K562 (cell line): ENCODE results near the gene GET4. TPM values are rescaled to one million over a fixed set of nuclear protein-coding genes. Genes with fewer than 3 reads are reported as not detected.

Source experiments
- ATAC-seq: fragments of 200-7000 bp; cut with Tn5 transposase; 3 replicates; pipeline ENCODE4 v1.9.1; 2020; ENCODE audit warnings: moderate library complexity
- BruUV-seq: library from RNA; stranded (reverse); fragments of 400-500 nt; replicated peaks from 2 replicates; lab custom pipeline; 2021; lab: Mats Ljungman, UMichigan
- CTCF ChIA-PET: fragments of 300-600 bp; formaldehyde crosslinking; extraction: SDS; loops from one replicate; lab custom pipeline; 2021; ENCODE audit warnings: low intra/inter-chr PET ratio; lab: Yijun Ruan, JAX
- POLR2A ChIA-PET: fragments of 300-600, 350-650 bp; sonication (Branson Sonifier 250); formaldehyde crosslinking; extraction: SDS; loops from one replicate; lab custom pipeline; 2021; ENCODE audit warnings: antibody characterized with exemption, inconsistent platforms; lab: Yijun Ruan, JAX
- DNase-seq, 4 experiments: peaks; one replicate each; pipeline versions ENCODE4 v3.0.0 to v3.0.0-alpha.2; 2011 to 2018; ENCODE audit warnings: low spot score in 3 of 4, mixed read lengths in 3 of 4; ENCODE audit errors: extremely low read depth in 1 of 4
- FAIRE-seq: peaks from 2 replicates; lab custom pipeline; 2011; peaks lifted over from hg19 to GRCh38; lab: Jason Lieb, UNC
- H2AFZ ChIP-seq: 2 replicates; pipeline ENCODE4 v1.6.0; 2011; ENCODE audit warnings: low read depth, low read length, control low read depth, inconsistent platforms
- H3K27ac ChIP-seq: fragments of 200-600 bp; 3 replicates; pipeline ENCODE4 v1.8.0; 2011; ENCODE audit warnings: low read depth, mild to moderate bottlenecking, control low read depth, inconsistent platforms, low read length, moderate library complexity, mixed read lengths; ENCODE audit errors: extremely low read depth
- H3K27me3 ChIP-seq, 2 experiments: fragments of 300-600 bp in 1 of 2; 2 replicates in 1 of 2; 3 replicates in 1 of 2; pipeline versions ENCODE4 v1.6.0 to v1.8.0; 2011; ENCODE audit warnings: inconsistent platforms in 2 of 2, low read length in 2 of 2, mild to moderate bottlenecking in 1 of 2, mixed read lengths in 1 of 2, moderate library complexity in 1 of 2; ENCODE audit not compliant: control insufficient read depth in 2 of 2, insufficient read depth in 2 of 2
- H3K36me3 ChIP-seq: fragments of 300-600 bp; 3 replicates; pipeline ENCODE4 v1.8.0; 2011; ENCODE audit warnings: mild to moderate bottlenecking, low read length, inconsistent platforms; ENCODE audit not compliant: control insufficient read depth, insufficient read depth
- H3K4me1 ChIP-seq, 2 experiments: fragments of 200-600 bp in 1 of 2; replicated peaks in 1 of 2; 2 replicates in 1 of 2; 3 replicates in 1 of 2; pipeline versions ENCODE4 v1.5.1 to v1.8.0; 2011; ENCODE audit warnings: inconsistent platforms in 2 of 2, low read length in 2 of 2, mild to moderate bottlenecking in 1 of 2, mixed read lengths in 1 of 2, moderate library complexity in 1 of 2; ENCODE audit not compliant: control insufficient read depth in 2 of 2, insufficient read depth in 2 of 2
- H3K4me2 ChIP-seq: 2 replicates; pipeline ENCODE4 v1.6.1; 2011; ENCODE audit warnings: low read length, control low read depth, inconsistent platforms, mixed read lengths; ENCODE audit not compliant: insufficient read depth
- H3K4me3 ChIP-seq: fragments of 200-600 bp; sonication (generic), shearing (Covaris generic); 2 replicates; pipeline ENCODE4 v1.5.1; 2016; ENCODE audit warnings: control low read depth, inconsistent platforms
- H3K79me2 ChIP-seq: fragments of 200-600 bp; 3 replicates; pipeline ENCODE4 v1.8.0; 2011; ENCODE audit warnings: low read length, inconsistent platforms; ENCODE audit not compliant: control insufficient read depth, insufficient read depth
- H3K9ac ChIP-seq, 2 experiments: 2 replicates each; pipeline versions ENCODE4 v1.6.0 to v1.6.1; 2011; ENCODE audit warnings: low read depth in 2 of 2, low read length in 2 of 2, control low read depth in 1 of 2, inconsistent platforms in 1 of 2, mild to moderate bottlenecking in 1 of 2, mixed read lengths in 1 of 2; ENCODE audit not compliant: insufficient read depth in 1 of 2
- H3K9me1 ChIP-seq: one replicate; pipeline ENCODE4 v1.6.0; 2011; ENCODE audit warnings: inconsistent platforms, mild to moderate bottlenecking, low read length, moderate library complexity; ENCODE audit not compliant: control insufficient read depth, insufficient read depth
- H3K9me3 ChIP-seq: replicated peaks from 2 replicates; pipeline ENCODE4 v1.5.1; 2011; ENCODE audit warnings: low read depth, low read length, inconsistent platforms; ENCODE audit not compliant: control insufficient read depth, insufficient read depth
- H4K20me1 ChIP-seq: replicated peaks from 2 replicates; pipeline ENCODE4 v1.6.1; 2011; ENCODE audit warnings: low read length, inconsistent platforms, mixed read lengths; ENCODE audit not compliant: control insufficient read depth, insufficient read depth
- CC2D1A ChIP-seq: fragments of 450-650 bp; IDR thresholded peaks from 2 replicates; pipeline ENCODE4 v1.6.1; 2017; ENCODE audit warnings: mild to moderate bottlenecking
- CEBPG ChIP-seq, 3 experiments: fragments of 200-800 bp in 1 of 3; sonication (Bioruptor generic) in 1 of 3; sonication (generic) in 1 of 3; formaldehyde crosslinking in 1 of 3; IDR thresholded peaks in 2 of 3; conservative IDR thresholded peaks in 1 of 3; 2 replicates each; pipeline versions ENCODE4 v1.6.1 to v1.8.0; 2016 to 2022; ENCODE audit warnings: missing compliant biosample characterization in 2 of 3, missing genetic modification characterization in 2 of 3, mild to moderate bottlenecking in 1 of 3, missing genetic modification reagents in 1 of 3
- EGR1 ChIP-seq: fragments of 450-650 bp; conservative IDR thresholded peaks from 2 replicates; pipeline ENCODE4 v1.6.1; 2017; ENCODE audit warnings: mild to moderate bottlenecking
- HINFP ChIP-seq: fragments of 450-650 bp; conservative IDR thresholded peaks from 2 replicates; pipeline ENCODE4 v1.6.1; 2016; ENCODE audit warnings: missing genetic modification characterization, low read depth, mild to moderate bottlenecking, control low read depth, missing compliant biosample characterization
- KLF6 ChIP-seq: fragments of 250-450 bp; sonication (Bioruptor Pico); IDR thresholded peaks from 2 replicates; pipeline ENCODE4 v1.4.0; 2020; ENCODE audit warnings: mild to moderate bottlenecking, moderate library complexity, borderline replicate concordance
- MYC ChIP-seq, 2 experiments: fragments of 250-450 bp in 1 of 2; sonication (Bioruptor Pico) in 1 of 2; IDR thresholded peaks; 2 replicates each; pipeline versions ENCODE4 v1.5.1 to v1.6.1; 2012 to 2021; ENCODE audit warnings: low read depth in 2 of 2, borderline replicate concordance in 1 of 2, improper control_type of control experiment in 1 of 2, low read length in 1 of 2, mild to moderate bottlenecking in 1 of 2, moderate library complexity in 1 of 2
- NBN ChIP-seq: fragments of 450-650 bp; IDR thresholded peaks from 2 replicates; pipeline ENCODE4 v1.6.1; 2016; ENCODE audit warnings: low read depth, mild to moderate bottlenecking
- NCOA4 ChIP-seq: fragments of 450-650 bp; IDR thresholded peaks from 2 replicates; pipeline ENCODE4 v1.6.1; 2018; ENCODE audit warnings: mild to moderate bottlenecking; ENCODE audit not compliant: partially characterized antibody
- PHF20 ChIP-seq: fragments of 450-650 bp; IDR thresholded peaks from 2 replicates; pipeline ENCODE4 v1.6.1; 2018; ENCODE audit not compliant: partially characterized antibody
- RBM15 ChIP-seq: fragments of 200-400 bp; formaldehyde crosslinking; IDR thresholded peaks from 2 replicates; pipeline ENCODE4 v1.6.1; 2018; ENCODE audit warnings: mild to moderate bottlenecking, low read length, moderate library complexity; ENCODE audit not compliant: insufficient read depth
- RBM22 ChIP-seq: fragments of 200-400 bp; formaldehyde crosslinking; IDR thresholded peaks from 2 replicates; pipeline ENCODE4 v1.6.1; 2018; ENCODE audit warnings: low read length, low read depth; ENCODE audit not compliant: poor library complexity, severe bottlenecking
- RFX1 ChIP-seq: fragments of 450-650 bp; IDR thresholded peaks from 2 replicates; pipeline ENCODE4 v1.6.1; 2016; ENCODE audit warnings: mild to moderate bottlenecking, moderate library complexity
- TAL1 ChIP-seq: fragments of 450-650 bp; IDR thresholded peaks from 2 replicates; pipeline ENCODE4 v1.6.1; 2016; ENCODE audit warnings: mild to moderate bottlenecking
- ZC3H4 ChIP-seq: sonication (generic); formaldehyde crosslinking; IDR thresholded peaks from 2 replicates; pipeline ENCODE4 v1.9.0; 2021; ENCODE audit warnings: missing genetic modification reagents, borderline replicate concordance
- ZC3H8 ChIP-seq: fragments of 450-650 bp; IDR thresholded peaks from 2 replicates; pipeline ENCODE4 v1.6.1; 2017
- ZKSCAN3 ChIP-seq: fragments of 250-450 bp; sonication (Bioruptor Pico); IDR thresholded peaks from 2 replicates; pipeline ENCODE4 v1.4.0; 2020
- ZNF512 ChIP-seq: IDR thresholded peaks from 2 replicates; pipeline ENCODE4 v1.6.1; 2016; ENCODE audit warnings: missing genetic modification characterization, missing compliant biosample characterization
- ZNF77 ChIP-seq: fragments of 250-450 bp; sonication (Bioruptor Pico); IDR thresholded peaks from 2 replicates; pipeline ENCODE4 v1.5.0; 2020
- WGBS: fragments of 100-300 bp; shearing (Covaris generic); methylation state at CpG from one replicate; pipeline ENCODE4 v1.1.6; 2016; ENCODE audit warnings: low coverage, mixed read lengths; ENCODE audit not compliant: insufficient coverage; ENCODE audit errors: missing lambda C conversion rate; 5-methylcytosine and 5-hydroxymethylcytosine counted together
- in situ Hi-C: fragments of 300-500 bp; cut with MboI; formaldehyde crosslinking; loops from 4 replicates; pipeline ENCODE4 v1.15.0; 2018; ENCODE audit warnings: inconsistent platforms, mixed read lengths
- intact Hi-C: fragments of 100-400 bp; cut with micrococcal nuclease; formaldehyde crosslinking; loops from 2 replicates; pipeline ENCODE4 v1.14.2; 2022
- polyA plus RNA-seq, 8 experiments: library from polyadenylated mRNA; depleted of rRNA in 4 of 8; stranded (reverse) in 5 of 8; unstranded in 3 of 8; fragments of >200 nt; fragmentation: Nextera tagmentation in 2 of 8; fragmentation: Illumina TruSeq in 1 of 8; extraction: Ambion mirVana in 2 of 8; extraction: Trizol in 1 of 8; gene quantifications; 2 replicates each; pipeline versions ENCODE4 v1.2.1 to v1.2.3, GENCODE V29; 2011 to 2014; ENCODE audit warnings: inconsistent platforms in 1 of 8, missing spikeins in 1 of 8
- total RNA-seq, 7 experiments: library from RNA; depleted of rRNA in 6 of 7; stranded (reverse); fragments of >200 nt in 6 of 7; fragmentation: Illumina TruSeq in 2 of 7; extraction: Trizol in 2 of 7; gene quantifications; 2 replicates each; pipeline versions ENCODE4 v1.2.1 to v1.2.3, GENCODE V29; 2011 to 2021; ENCODE audit warnings: low replicate concordance in 1 of 7

Gene GET4
- total and polyA plus RNA-seq, 9 of the 15 experiments (the other 6 are each of a cell fraction or from before 2014, with no cell fraction given), result 0.99 to 122 (median 40.4) TPM

GRCh38 chr7:845731-846130, 30.6 kb upstream of the GET4 start:
- no peak for DNase-seq
- Histone ChIP-seq H3K4me1 (peaks cover 0 to 9% of the 10 kb centered on the region in 2 experiments; a peak in 1 of 5 replicates), H3K9ac (no peak overlapping the region), H3K79me2 (peaks cover 5% of the 10 kb centered on the region; the same call in 1 of the 3 replicates), H4K20me1 (no peaks in the 10 kb centered on the region), H3K27me3 (no peaks in the 10 kb centered on the region), H3K9me3 (peaks cover 3% of the 10 kb centered on the region), H3K9me1 (no peaks in the 10 kb centered on the region), H2AFZ (no peak overlapping the region), H3K4me2 (no peak overlapping the region), H3K36me3 (peaks cover 68% of the 10 kb centered on the region; the same call in 2 of the 3 replicates), H3K4me3 (no peak overlapping the region), H3K27ac (no peak overlapping the region)
- WGBS, result 100% methylated on average over 11 of the region's 11 CpGs
- no TSS peak for BruUV-seq
- ATAC-seq, result no peak
- no peak for TF ChIP-seq MYC (IDR thresholded peaks at IDR 0.05; ENCODE audit: low read depth, low read length)
- no peak for TF ChIP-seq MYC (CRISPR knock-in tag; IDR thresholded peaks at IDR 0.05; ENCODE audit: borderline replicate concordance, low read depth)
- no peak for TF ChIP-seq CC2D1A
- TF ChIP-seq ZKSCAN3 (CRISPR knock-in tag), result no peak
- no peak for TF ChIP-seq PHF20
- no peak for TF ChIP-seq EGR1
- no peak for TF ChIP-seq HINFP (tag)
- no peak for TF ChIP-seq ZNF512 (tag)
- no peak for TF ChIP-seq NCOA4
- TF ChIP-seq TAL1, result no peak
- no peak for TF ChIP-seq RBM15
- no peak for TF ChIP-seq RFX1
- TF ChIP-seq ZNF77 (CRISPR knock-in tag), result no peak
- TF ChIP-seq ZC3H4 (CRISPR knock-in tag), result no peak
- TF ChIP-seq NBN, result no peak
- no peak for TF ChIP-seq KLF6 (CRISPR knock-in tag)
- no peak for TF ChIP-seq ZC3H8
- no peak for TF ChIP-seq RBM22
- TF ChIP-seq CEBPG (CRISPR knock-in tag; IDR thresholded peaks at IDR 0.05), result no peak
- TF ChIP-seq CEBPG (tag; conservative IDR thresholded peaks at IDR 0.05 in 1 of 2, IDR thresholded peaks at IDR 0.05 in 1 of 2), result no peak
- in situ Hi-C loops, result no loop called here
- no peak for FAIRE-seq
- CTCF ChIA-PET, result no interaction called here
- POLR2A ChIA-PET, result interaction anchor here (0.6 kb wide), 1 partner anchor 47 kb away, joined by 3 read pairs; no protein-coding TSS in a partner anchor
- intact Hi-C loops, result no loop called here
